GM12875 (cell line): ENCODE results near the gene IGSF21.

Experiments used
- H3K4me3 ChIP-seq: one replicate; pipeline ENCODE4 v1.5.1; 2011; ENCODE audit warnings: low read depth, low read length, control low read depth
- CTCF ChIP-seq: IDR thresholded peaks from 2 replicates; pipeline ENCODE4 v1.5.1; 2011; ENCODE audit warnings: low read depth, mild to moderate bottlenecking, control low read depth, inconsistent platforms, low read length, moderate library complexity, borderline replicate concordance; ENCODE audit not compliant: insufficient read depth

IGSF21 gene

GRCh38 chr1:18300376-18300775 is 192.8 kb downstream of the IGSF21 start:
- no peak for TF ChIP-seq CTCF
- H3K4me3 ChIP-seq: no peak overlapping the region

DNA sequence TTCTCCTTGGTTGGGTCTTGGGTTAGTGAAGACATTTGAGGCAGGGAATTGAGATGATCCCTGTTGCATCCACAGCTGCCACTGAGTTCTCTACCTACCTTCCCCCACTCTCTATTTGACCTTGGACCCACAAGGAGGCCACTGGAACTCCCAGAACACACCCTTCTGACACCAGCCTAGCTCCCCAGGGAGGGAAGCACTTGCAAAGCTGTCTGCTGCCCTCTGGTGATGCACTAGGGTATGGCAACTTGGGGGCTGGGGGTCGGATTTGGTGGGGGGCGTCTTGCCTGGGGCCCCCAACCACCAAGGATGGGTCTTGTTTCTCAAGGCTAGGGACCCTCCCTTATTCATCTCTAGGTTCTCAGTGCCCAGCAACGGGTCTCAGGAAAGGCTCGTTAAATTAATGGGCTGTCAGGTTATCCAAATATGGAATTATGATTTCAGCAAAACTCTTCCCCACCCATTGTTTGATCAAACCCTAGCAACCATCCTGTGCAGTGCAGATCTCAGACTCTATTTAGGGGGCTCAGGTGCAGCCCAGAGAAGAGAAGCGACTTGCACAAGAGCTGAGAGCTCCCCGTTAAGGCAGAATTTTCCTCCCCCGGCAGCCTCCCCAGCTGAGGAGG is 195.3 kb downstream of the IGSF21 start:
- no peak overlapping the region for H3K4me3 ChIP-seq
- TF ChIP-seq CTCF: peak; percentile 76; the same call in 1 of the 2 replicates

GRCh38 chr1:18304151-18304869 is 196.7 kb downstream of the IGSF21 start:
- H3K4me3 ChIP-seq: no peak overlapping the region
- TF ChIP-seq CTCF: no peak

- no peak for TF ChIP-seq CTCF
- no peak overlapping the region for H3K4me3 ChIP-seq
Measured at GRCh38 chr1:18305182-18305795, 197.7 kb downstream of the IGSF21 start.

GRCh38 chr1:18307329-18307898 is 199.8 kb downstream of the IGSF21 start:
- TF ChIP-seq CTCF: no peak

GRCh38 chr1:18309552-18310155 is 202.1 kb downstream of the IGSF21 start:
- no peak overlapping the region for H3K4me3 ChIP-seq
- no peak for TF ChIP-seq CTCF

More at GRCh38 chr1:18307329-18307898, 199.8 kb downstream of the IGSF21 start:
- no peak overlapping the region for H3K4me3 ChIP-seq

DNA sequence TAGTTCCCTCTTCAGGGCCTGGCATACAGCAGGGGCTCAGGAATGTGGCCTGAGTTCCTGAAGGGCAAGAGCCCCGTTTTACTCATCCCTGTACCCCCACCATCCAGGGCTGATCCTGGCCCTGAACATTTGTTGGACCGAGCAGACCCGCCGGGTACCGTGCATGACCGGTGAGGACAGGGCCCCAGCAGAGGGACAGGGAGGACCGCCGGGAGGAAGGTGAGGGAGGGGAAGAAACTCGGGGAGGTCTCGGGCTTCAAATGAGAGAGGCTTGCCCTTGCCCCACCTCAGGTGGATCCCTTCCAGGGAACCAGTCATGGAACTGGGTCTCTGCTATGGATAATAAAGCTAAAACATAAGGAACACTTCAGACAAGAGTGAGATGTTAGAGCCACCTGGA is 205.4 kb downstream of the IGSF21 start:
- TF ChIP-seq CTCF: no peak
- no peak overlapping the region for H3K4me3 ChIP-seq
